CD14-positive monocyte (primary cell): Measurements from ENCODE around the gene SSTR5. TPM values are rescaled to one million over a fixed set of nuclear protein-coding genes. Genes with fewer than 3 reads are reported as not detected.

Source experiments
- DNase-seq, 3 donors: peaks; one replicate each; pipeline ENCODE4 v3.0.0-alpha.2; 2011 to 2022
- H2AFZ ChIP-seq: 2 replicates; pipeline ENCODE4 v1.6.0; 2012; ENCODE audit warnings: mild to moderate bottlenecking, low read depth, low read length, inconsistent platforms; ENCODE audit not compliant: insufficient read depth, poor library complexity, severe bottlenecking
- H3K27ac ChIP-seq, 2 donors: 1 replicate in 1 of 2; 2 replicates in 1 of 2; pipeline ENCODE4 v1.5.1; 2012 to 2013; ENCODE audit warnings: low read length in 2 of 2, control low read depth in 1 of 2, inconsistent platforms in 1 of 2, low read depth in 1 of 2, mild to moderate bottlenecking in 1 of 2
- H3K27me3 ChIP-seq, 2 donors: one replicate each; pipeline versions ENCODE4 v1.6.0 to v1.6.1; 2011 to 2013; ENCODE audit warnings: low read length in 2 of 2; ENCODE audit not compliant: control insufficient read depth in 2 of 2, insufficient read depth in 2 of 2
- H3K36me3 ChIP-seq, 2 donors: replicated peaks in 1 of 2; 1 replicate in 1 of 2; 2 replicates in 1 of 2; pipeline versions ENCODE4 v1.5.1 to v1.6.1; 2012 to 2013; ENCODE audit warnings: low read length in 2 of 2, control low read depth in 1 of 2, inconsistent platforms in 1 of 2, mild to moderate bottlenecking in 1 of 2; ENCODE audit not compliant: insufficient read depth in 2 of 2, control insufficient read depth in 1 of 2
- H3K4me1 ChIP-seq, 2 donors: 1 replicate in 1 of 2; 2 replicates in 1 of 2; pipeline versions ENCODE4 v1.5.1 to v1.6.1; 2012 to 2013; ENCODE audit warnings: low read length in 2 of 2, control low read depth in 1 of 2, inconsistent platforms in 1 of 2, mild to moderate bottlenecking in 1 of 2, moderate library complexity in 1 of 2; ENCODE audit not compliant: insufficient read depth in 2 of 2, control insufficient read depth in 1 of 2
- H3K4me2 ChIP-seq: replicated peaks from 2 replicates; pipeline ENCODE3; 2012; ENCODE audit warnings: low read length, moderate library complexity, mild to moderate bottlenecking; ENCODE audit not compliant: poor library complexity, severe bottlenecking; ENCODE audit errors: extremely low read depth
- H3K4me3 ChIP-seq, 3 experiments: fragments of 200-600 bp in 1 of 3; sonication (generic) in 1 of 3; replicated peaks in 1 of 3; 1 replicate in 2 of 3; 2 replicates in 1 of 3; pipeline ENCODE4 v1.5.1; 2011 to 2013; ENCODE audit warnings: low read length in 3 of 3, mild to moderate bottlenecking in 3 of 3, control low read depth in 2 of 3, low read depth in 2 of 3, inconsistent platforms in 1 of 3, moderate library complexity in 1 of 3
- H3K79me2 ChIP-seq: 2 replicates; pipeline ENCODE4 v1.6.0; 2012; ENCODE audit warnings: mild to moderate bottlenecking, control low read depth, inconsistent platforms, low read length, moderate library complexity; ENCODE audit not compliant: insufficient read depth
- H3K9ac ChIP-seq: 2 replicates; pipeline ENCODE4 v1.6.0; 2017; ENCODE audit warnings: low read length, mild to moderate bottlenecking; ENCODE audit not compliant: insufficient read depth, poor library complexity, severe bottlenecking
- H3K9me3 ChIP-seq, 2 donors: replicated peaks in 1 of 2; 1 replicate in 1 of 2; 2 replicates in 1 of 2; pipeline versions ENCODE4 v1.5.1 to v1.6.1; 2012 to 2013; ENCODE audit warnings: low read length in 2 of 2, control low read depth in 1 of 2; ENCODE audit not compliant: control insufficient read depth in 1 of 2, insufficient read depth in 1 of 2
- H4K20me1 ChIP-seq: 2 replicates; pipeline ENCODE4 v1.6.0; 2012; ENCODE audit warnings: mild to moderate bottlenecking, low read length, control low read depth, moderate library complexity; ENCODE audit not compliant: insufficient read depth
- H3K27ac Mint-ChIP-seq, 7 donors: one replicate each; pipeline ENCODE4 v1.8.0; 2020; ENCODE audit warnings: mild to moderate bottlenecking in 7 of 7, mixed read lengths in 7 of 7, moderate library complexity in 6 of 7, inconsistent platforms in 2 of 7
- H3K27me3 Mint-ChIP-seq, 3 donors: one replicate each; pipeline ENCODE4 v1.8.0; 2021 to 2022; ENCODE audit warnings: low read depth in 3 of 3, mild to moderate bottlenecking in 3 of 3, mixed read lengths in 3 of 3, moderate library complexity in 3 of 3, inconsistent platforms in 1 of 3
- H3K36me3 Mint-ChIP-seq, 2 donors: one replicate each; pipeline ENCODE4 v1.8.0; 2020; ENCODE audit warnings: mixed read lengths in 2 of 2, inconsistent platforms in 1 of 2, mild to moderate bottlenecking in 1 of 2
- H3K4me1 Mint-ChIP-seq: one replicate; pipeline ENCODE4 v1.8.0; 2020; ENCODE audit warnings: mild to moderate bottlenecking, mixed read lengths
- H3K4me3 Mint-ChIP-seq, 2 donors: one replicate each; pipeline ENCODE4 v1.8.0; 2020; ENCODE audit warnings: mild to moderate bottlenecking in 2 of 2, mixed read lengths in 2 of 2, moderate library complexity in 1 of 2
- H3K9me3 Mint-ChIP-seq, 7 donors: one replicate each; pipeline ENCODE4 v1.8.0; 2020 to 2022; ENCODE audit warnings: mixed read lengths in 7 of 7, mild to moderate bottlenecking in 6 of 7, moderate library complexity in 6 of 7, inconsistent platforms in 2 of 7
- CTCF ChIP-seq: fragments of 200-600 bp; IDR thresholded peaks from one replicate; pipeline ENCODE4 v1.8.0; 2022; ENCODE audit warnings: antibody characterized with exemption, mild to moderate bottlenecking
- WGBS: methylation state at CpG from one replicate; pipeline ENCODE4 v1.1.5; 2013; ENCODE audit warnings: missing lambda C conversion rate; ENCODE audit not compliant: insufficient coverage; 5-methylcytosine and 5-hydroxymethylcytosine counted together
- intact Hi-C, 2 donors: fragments of 100-400 bp; cut with micrococcal nuclease; formaldehyde crosslinking; loops; one replicate each; pipeline versions ENCODE4 v1.15.0 to v1.15.1; 2023
- polyA plus RNA-seq, 3 donors: library from polyadenylated mRNA; depleted of rRNA in 1 of 3; unstranded in 2 of 3; stranded (reverse) in 1 of 3; fragments of 300-500 nt in 2 of 3; fragments of >200 nt in 1 of 3; fragmentation: Illumina TruSeq in 2 of 3; gene quantifications; 1 replicate in 2 of 3; 2 replicates in 1 of 3; pipeline ENCODE4 v1.2.3, GENCODE V29; 2012 to 2021

Gene SSTR5
- polyA plus RNA-seq, 3 donors, result not detected

- Mint-ChIP-seq H3K9me3 (no peaks in the 10 kb centered on the region), H3K36me3 (no peaks in the 10 kb centered on the region), H3K4me1 (no peaks in the 10 kb centered on the region), H3K27ac (no peak overlapping the region), H3K4me3 (no peak overlapping the region), H3K27me3 (peaks cover 0 to 10% (median 3%) of the 10 kb centered on the region in 3 donors)
- intact Hi-C loops, result no loop called here
- H4K20me1 ChIP-seq, result no peaks in the 10 kb centered on the region
- no peaks in the 10 kb centered on the region for H3K4me1 ChIP-seq
- TF ChIP-seq CTCF, result no peak
- WGBS, result 92% methylated on average over 18 of the region's 18 CpGs
- H3K9ac ChIP-seq, result no peak overlapping the region
- H3K36me3 ChIP-seq, result no peaks in the 10 kb centered on the region
- H3K4me2 ChIP-seq, result no peak overlapping the region
- no peak for DNase-seq
- H3K27me3 ChIP-seq, result no peaks in the 10 kb centered on the region
- no peak overlapping the region for H2AFZ ChIP-seq
- H3K9me3 ChIP-seq, result no peaks in the 10 kb centered on the region
- H3K79me2 ChIP-seq, result no peaks in the 10 kb centered on the region
- H3K27ac ChIP-seq, result no peak overlapping the region
- no peak overlapping the region for H3K4me3 ChIP-seq
Measured at GRCh38 chr16:1124291-1124690, 51.7 kb downstream of the SSTR5 start.

GRCh38 chr16:1124795-1125194 lies 52.2 kb downstream of the SSTR5 start:
- no peak overlapping the region for H3K4me2 ChIP-seq
- H3K27ac ChIP-seq, result no peak overlapping the region
- no peaks in the 10 kb centered on the region for H3K27me3 ChIP-seq
- H3K79me2 ChIP-seq, result no peaks in the 10 kb centered on the region
- Mint-ChIP-seq H3K4me1 (no peaks in the 10 kb centered on the region), H3K27me3 (peaks cover 0 to 10% (median 3%) of the 10 kb centered on the region in 3 donors), H3K36me3 (no peaks in the 10 kb centered on the region), H3K4me3 (no peak overlapping the region), H3K9me3 (no peaks in the 10 kb centered on the region), H3K27ac (no peak overlapping the region)
- 95% methylated on average over 7 of the region's 11 CpGs for WGBS
- intact Hi-C loops, result no loop called here
- no peak for TF ChIP-seq CTCF
- H3K9me3 ChIP-seq, result no peaks in the 10 kb centered on the region
- no peak for DNase-seq
- no peak overlapping the region for H2AFZ ChIP-seq
- no peaks in the 10 kb centered on the region for H3K4me1 ChIP-seq
- no peak overlapping the region for H3K9ac ChIP-seq
- H3K36me3 ChIP-seq, result no peaks in the 10 kb centered on the region
- H4K20me1 ChIP-seq, result no peaks in the 10 kb centered on the region
- no peak overlapping the region for H3K4me3 ChIP-seq
